ENCODE data around the gene CCDC57.
"Not testable (repeated sequence)": the region's sequence is repeated elsewhere in the genome, so short reads cannot be mapped to it uniquely, and the experiment has no call there.

Gene CCDC57

GRCh38 chr17:82199496-82199895 lies 13.1 kb downstream of the CCDC57 start:
- DNase-seq = no peak

- DNase-seq = no peak
Observed at GRCh38 chr17:82198092-82198491, 14.6 kb downstream of the CCDC57 start.

- no peak for DNase-seq
Observed at GRCh38 chr17:82195675-82196672, 16.7 kb downstream of the CCDC57 start.

GRCh38 chr17:82194765-82195164 lies 17.9 kb downstream of the CCDC57 start:
- no peak for DNase-seq

- no peak for DNase-seq
Observed at GRCh38 chr17:82193520-82194220, 19.0 kb downstream of the CCDC57 start.

- DNase-seq = not testable (repeated sequence)
Observed at GRCh38 chr17:82193050-82193449, 19.6 kb downstream of the CCDC57 start.

GRCh38 chr17:82188001-82188961 lies 24.4 kb downstream of the CCDC57 start:
- no peak for DNase-seq

- no peak for DNase-seq
Observed at GRCh38 chr17:82187500-82187899, 25.1 kb downstream of the CCDC57 start.

GRCh38 chr17:82186221-82186620 lies 26.4 kb downstream of the CCDC57 start:
- no peak for DNase-seq

GRCh38 chr17:82184761-82185160 lies 27.9 kb downstream of the CCDC57 start:
- no peak for DNase-seq

GRCh38 chr17:82180776-82181528 lies 31.7 kb downstream of the CCDC57 start:
- no peak for DNase-seq

- no peak for DNase-seq
Observed at GRCh38 chr17:82179946-82180475, 32.6 kb downstream of the CCDC57 start.

- no peak for DNase-seq
Observed at GRCh38 chr17:82179412-82179811, 33.2 kb downstream of the CCDC57 start.

GRCh38 chr17:82178499-82179261 lies 34.0 kb downstream of the CCDC57 start:
- no peak for DNase-seq

- DNase-seq = no peak
Observed at GRCh38 chr17:82177761-82178498, 34.7 kb downstream of the CCDC57 start.

- DNase-seq = no peak
Observed at GRCh38 chr17:82177276-82177675, 35.4 kb downstream of the CCDC57 start.

- DNase-seq = no peak
Observed at GRCh38 chr17:82175951-82176350, 36.7 kb downstream of the CCDC57 start.

GRCh38 chr17:82175201-82175600 lies 37.4 kb downstream of the CCDC57 start:
- DNase-seq = peak in 1 of 2 experiments; percentile 35

GRCh38 chr17:82174042-82174857 lies 38.4 kb downstream of the CCDC57 start:
- not testable (repeated sequence) for DNase-seq

Measured in NCI-H524 (cell line).